H1 (cell line): ENCODE data around the gene DAB2IP. TPM values are rescaled to one million over a fixed set of nuclear protein-coding genes. Genes with fewer than 3 reads are reported as not detected.

Source experiments
- CTCF ChIA-PET: fragments of 300-600 bp; sonication (Branson Sonifier 250); formaldehyde crosslinking; loops from one replicate; lab custom pipeline; 2021; ENCODE audit not compliant: partially characterized antibody; lab: Charles Lee
- POLR2A ChIA-PET: fragments of 300-600 bp; sonication (Branson Sonifier 250); formaldehyde crosslinking; loops from one replicate; lab custom pipeline; 2021; ENCODE audit warnings: inconsistent platforms; ENCODE audit not compliant: partially characterized antibody; lab: Charles Lee
- DNase-seq, 2 experiments: peaks; one replicate each; pipeline versions ENCODE4 v3.0.0 to v3.0.0-alpha.2; 2010 to 2022; ENCODE audit warnings: low spot score in 2 of 2, low read depth in 1 of 2, mixed read lengths in 1 of 2
- FAIRE-seq: peaks from 2 replicates; lab custom pipeline; 2011; peaks lifted over from hg19 to GRCh38; lab: Jason Lieb, UNC
- H2AFZ ChIP-seq: 2 replicates; pipeline ENCODE4 v1.8.1; 2012; ENCODE audit warnings: low read length, inconsistent platforms
- H2AK5ac ChIP-seq: 2 replicates; pipeline ENCODE4 v1.6.1; 2013; ENCODE audit warnings: low read depth, low read length
- H2BK120ac ChIP-seq: replicated peaks from 2 replicates; pipeline ENCODE3; 2013; ENCODE audit warnings: low read depth, low read length, inconsistent platforms
- H2BK12ac ChIP-seq: 2 replicates; pipeline ENCODE4 v1.6.1; 2013; ENCODE audit warnings: low read depth, low read length
- H2BK15ac ChIP-seq: 2 replicates; pipeline ENCODE4 v1.6.1; 2013; ENCODE audit warnings: low read length
- H2BK20ac ChIP-seq: 2 replicates; pipeline ENCODE4 v1.6.1; 2013; ENCODE audit warnings: low read length
- H2BK5ac ChIP-seq: 2 replicates; pipeline ENCODE4 v1.6.1; 2013; ENCODE audit warnings: low read depth, low read length
- H3K14ac ChIP-seq: 2 replicates; pipeline ENCODE4 v1.6.1; 2013; ENCODE audit warnings: inconsistent platforms; ENCODE audit not compliant: insufficient read length
- H3K18ac ChIP-seq: 2 replicates; pipeline ENCODE4 v1.6.1; 2013; ENCODE audit warnings: low read length; ENCODE audit errors: extremely low read depth
- H3K23ac ChIP-seq: 2 replicates; pipeline ENCODE4 v1.6.1; 2013; ENCODE audit warnings: inconsistent platforms; ENCODE audit not compliant: insufficient read length
- H3K23me2 ChIP-seq: 2 replicates; pipeline ENCODE4 v1.6.1; 2013; ENCODE audit warnings: low read depth, low read length
- H3K27ac ChIP-seq: 2 replicates; pipeline ENCODE4 v1.6.1; 2011; ENCODE audit warnings: low read depth, low read length, inconsistent platforms
- H3K27me3 ChIP-seq, 4 experiments: replicated peaks in 1 of 4; 1 replicate in 1 of 4; 2 replicates in 3 of 4; pipeline versions ENCODE4 v1.6.1 to v1.8.1; 2011 to 2013; ENCODE audit warnings: low read length in 3 of 4, mild to moderate bottlenecking in 3 of 4, inconsistent platforms in 2 of 4, mixed read lengths in 2 of 4, moderate library complexity in 1 of 4; ENCODE audit not compliant: control insufficient read depth in 3 of 4, insufficient read depth in 3 of 4; ENCODE audit errors: extremely low read depth in 1 of 4
- H3K36me3 ChIP-seq, 4 experiments: 2 replicates each; pipeline versions ENCODE4 v1.6.1 to v1.8.1; 2011 to 2013; ENCODE audit warnings: mild to moderate bottlenecking in 4 of 4, low read length in 3 of 4, moderate library complexity in 2 of 4, control low read depth in 1 of 4, inconsistent platforms in 1 of 4; ENCODE audit not compliant: insufficient read depth in 4 of 4, control insufficient read depth in 2 of 4
- H3K4ac ChIP-seq: replicated peaks from 2 replicates; pipeline ENCODE3; 2013; ENCODE audit warnings: low read length, low read depth, mixed read lengths, inconsistent platforms; ENCODE audit not compliant: insufficient read length
- H3K4me1 ChIP-seq, 4 experiments: replicated peaks in 1 of 4; 1 replicate in 1 of 4; 2 replicates in 3 of 4; pipeline versions ENCODE4 v1.6.1 to v1.8.1; 2011 to 2013; ENCODE audit warnings: low read length in 3 of 4, inconsistent platforms in 2 of 4, mixed read lengths in 1 of 4; ENCODE audit not compliant: insufficient read depth in 4 of 4, control insufficient read depth in 3 of 4
- H3K4me2 ChIP-seq, 2 experiments: 2 replicates each; pipeline versions ENCODE4 v1.6.1 to v1.8.1; 2011 to 2013; ENCODE audit warnings: low read depth in 2 of 2, low read length in 2 of 2, control low read depth in 1 of 2, inconsistent platforms in 1 of 2, mild to moderate bottlenecking in 1 of 2; ENCODE audit not compliant: insufficient read depth in 1 of 2
- H3K4me3 ChIP-seq, 4 experiments: fragments of 200-600, 300-600 bp in 1 of 4; sonication (generic), shearing (Covaris generic), sonication (Bioruptor Twin) in 1 of 4; 2 replicates each; pipeline versions ENCODE4 v1.5.1 to v1.8.1; 2011 to 2016; ENCODE audit warnings: low read length in 4 of 4, low read depth in 3 of 4, control low read depth in 2 of 4, inconsistent platforms in 2 of 4, mild to moderate bottlenecking in 2 of 4, mixed read lengths in 1 of 4, moderate library complexity in 1 of 4; ENCODE audit not compliant: insufficient read depth in 2 of 4; ENCODE audit errors: extremely low read depth in 1 of 4
- H3K56ac ChIP-seq: replicated peaks from 2 replicates; pipeline ENCODE3; 2013; ENCODE audit warnings: low read depth, mild to moderate bottlenecking, mixed read lengths, low read length, inconsistent platforms; ENCODE audit not compliant: insufficient read length
- H3K79me1 ChIP-seq: 2 replicates; pipeline ENCODE4 v1.6.1; 2013; ENCODE audit warnings: low read depth, low read length, control low read depth
- H3K79me2 ChIP-seq, 2 experiments: 2 replicates each; pipeline versions ENCODE4 v1.6.1 to v1.8.1; 2012 to 2013; ENCODE audit warnings: low read length in 2 of 2, mild to moderate bottlenecking in 2 of 2, inconsistent platforms in 1 of 2; ENCODE audit not compliant: insufficient read depth in 2 of 2, control insufficient read depth in 1 of 2
- H3K9ac ChIP-seq, 4 experiments: replicated peaks in 1 of 4; 1 replicate in 1 of 4; 2 replicates in 3 of 4; pipeline versions ENCODE4 v1.6.1 to v1.8.1; 2011 to 2013; ENCODE audit warnings: low read depth in 3 of 4, low read length in 3 of 4, control low read depth in 2 of 4, mild to moderate bottlenecking in 2 of 4, moderate library complexity in 2 of 4, inconsistent platforms in 1 of 4; ENCODE audit errors: extremely low read depth in 1 of 4
- H3K9me3 ChIP-seq, 2 experiments: 2 replicates each; pipeline versions ENCODE4 v1.6.1 to v1.8.1; 2012 to 2013; ENCODE audit warnings: mild to moderate bottlenecking in 2 of 2, moderate library complexity in 2 of 2, control low read depth in 1 of 2, inconsistent platforms in 1 of 2, low read depth in 1 of 2, low read length in 1 of 2, mixed read lengths in 1 of 2; ENCODE audit not compliant: insufficient read depth in 2 of 2
- H4K20me1 ChIP-seq, 2 experiments: replicated peaks in 1 of 2; 2 replicates each; pipeline versions ENCODE3 to v1.8.1; 2011 to 2013; ENCODE audit warnings: inconsistent platforms in 2 of 2, low read length in 2 of 2, mild to moderate bottlenecking in 1 of 2; ENCODE audit not compliant: insufficient read depth in 2 of 2, control insufficient read depth in 1 of 2
- H4K5ac ChIP-seq: 2 replicates; pipeline ENCODE4 v1.6.1; 2013; ENCODE audit warnings: low read length, low read depth, mixed read lengths, inconsistent platforms; ENCODE audit not compliant: insufficient read length
- H4K8ac ChIP-seq: 2 replicates; pipeline ENCODE4 v1.8.0; 2013; ENCODE audit warnings: mild to moderate bottlenecking, moderate library complexity, low read length, inconsistent platforms; ENCODE audit not compliant: insufficient read depth; ENCODE audit errors: extremely low read depth
- H4K91ac ChIP-seq: replicated peaks from 2 replicates; pipeline ENCODE3; 2013; ENCODE audit warnings: low read length, mixed read lengths, inconsistent platforms; ENCODE audit not compliant: insufficient read length
- ATF2 ChIP-seq: IDR thresholded peaks from 2 replicates; pipeline ENCODE4 v1.6.1; 2012; ENCODE audit warnings: low read length, inconsistent platforms
- BRCA1 ChIP-seq: IDR thresholded peaks from 2 replicates; pipeline ENCODE4 v1.6.1; 2012; ENCODE audit warnings: low read depth, low read length, improper control_type of control experiment
- SUZ12 ChIP-seq: fragments of 200-600 bp; sonication (generic); IDR thresholded peaks from 2 replicates; pipeline ENCODE4 v1.6.1; 2012; ENCODE audit warnings: mild to moderate bottlenecking, inconsistent platforms, low read length, moderate library complexity, mixed read lengths
- WGBS, 2 experiments: shearing (Covaris generic) in 1 of 2; methylation state at CpG; one replicate each; pipeline versions ENCODE4 v1.1.6 to v1.1.7; 2013 to 2015; ENCODE audit warnings: low lambda C conversion rate in 2 of 2, mixed read lengths in 2 of 2, inconsistent platforms in 1 of 2, low coverage in 1 of 2, missing lambda C conversion rate in 1 of 2; ENCODE audit not compliant: insufficient replicate concordance in 2 of 2, insufficient coverage in 1 of 2, insufficient read length in 1 of 2; ENCODE audit errors: extremely low coverage in 1 of 2, missing lambda C conversion rate in 1 of 2; 5-methylcytosine and 5-hydroxymethylcytosine counted together
- polyA plus RNA-seq, 7 experiments: library from polyadenylated mRNA; depleted of rRNA in 3 of 7; stranded (reverse) in 5 of 7; unstranded in 2 of 7; fragments of >200 nt in 5 of 7; fragments of 200-250 nt in 2 of 7; gene quantifications; 1 replicate in 5 of 7; 2 replicates in 1 of 7; 4 replicates in 1 of 7; pipeline versions ENCODE4 v1.2.1 to v1.2.3, GENCODE V29; 2011 to 2013; ENCODE audit warnings: missing spikeins in 2 of 7, mixed read lengths in 2 of 7
- total RNA-seq: library from RNA; stranded (reverse); fragmentation: NEBNext Ultra II Directional; extraction: Animal tissue kit (Norgen Biotek cat#: 25700); gene quantifications from 2 replicates; pipeline ENCODE4 v1.2.1, GENCODE V29; 2021

The DAB2IP gene
- total and polyA plus RNA-seq, 2 of the 8 experiments (the other 6 are each of a cell fraction or from before 2014, with no cell fraction given): 19.7 to 39.5 TPM

GRCh38 chr9:121633736-121634135 lies 17.7 kb upstream of the DAB2IP start:
- no peak overlapping the region for H3K56ac ChIP-seq
- peaks cover 5% of the 10 kb centered on the region; the same call in 1 of the 2 replicates for H3K79me1 ChIP-seq
- H3K9ac ChIP-seq: no peak overlapping the region
- H2BK20ac ChIP-seq: no peak overlapping the region
- DNase-seq (no peak), FAIRE-seq (no peak)
- H4K91ac ChIP-seq: no peak overlapping the region
- H3K27ac ChIP-seq: no peak overlapping the region
- H3K36me3 ChIP-seq: no peaks in the 10 kb centered on the region
- H3K18ac ChIP-seq: no peak overlapping the region
- H3K23ac ChIP-seq: no peak overlapping the region
- ChIA-PET CTCF (interaction anchor here (0.8 to 24.2 kb wide), 8 partner anchors 10 to 362 kb away, joined by 3 to 670 read pairs (median 6); no protein-coding TSS in a partner anchor), POLR2A (no interaction called here)
- H2AFZ ChIP-seq: no peak overlapping the region
- H4K20me1 ChIP-seq: peaks cover 2 to 14% of the 10 kb centered on the region in 2 experiments
- H3K9me3 ChIP-seq: no peaks in the 10 kb centered on the region
- H2BK12ac ChIP-seq: no peak overlapping the region
- no peaks in the 10 kb centered on the region; a peak in 1 of 4 replicates for H3K79me2 ChIP-seq
- no peak overlapping the region for H3K4me3 ChIP-seq
- TF ChIP-seq ATF2 (no peak), SUZ12 (no peak), BRCA1 (no peak)
- H2AK5ac ChIP-seq: no peak overlapping the region
- no peaks in the 10 kb centered on the region for H3K23me2 ChIP-seq
- peak overlapping the region; percentile 8; the same call in 1 of the 2 replicates for H4K8ac ChIP-seq
- no peak overlapping the region for H2BK120ac ChIP-seq
- H3K27me3 ChIP-seq: no peaks in the 10 kb centered on the region
- peaks cover 0 to 12% (median 8%) of the 10 kb centered on the region in 4 experiments; a peak in 5 of 7 replicates for H3K4me1 ChIP-seq
- H3K4me2 ChIP-seq: no peak overlapping the region
- no peak overlapping the region for H3K4ac ChIP-seq
- no peak overlapping the region for H3K14ac ChIP-seq
- no peak overlapping the region for H4K5ac ChIP-seq
- H2BK5ac ChIP-seq: no peak overlapping the region
- WGBS, 2 experiments: 88% methylated on average over 1 of the region's 1 CpG; no CpG with 5 or more reads in 1 of the 2 experiments
- no peak overlapping the region for H2BK15ac ChIP-seq
